IPS DF 4.7 (cell line): ENCODE results near the gene MAZ.
"Not testable (repeated sequence)": the region's sequence is repeated elsewhere in the genome, so short reads cannot be mapped to it uniquely, and the experiment has no call there.

ENCODE experiments used
- DNase-seq: peaks from one replicate; pipeline ENCODE4 v3.0.0-alpha.2; 2013; ENCODE audit warnings: low spot score; ENCODE audit errors: extremely low read depth

MAZ gene

DNA sequence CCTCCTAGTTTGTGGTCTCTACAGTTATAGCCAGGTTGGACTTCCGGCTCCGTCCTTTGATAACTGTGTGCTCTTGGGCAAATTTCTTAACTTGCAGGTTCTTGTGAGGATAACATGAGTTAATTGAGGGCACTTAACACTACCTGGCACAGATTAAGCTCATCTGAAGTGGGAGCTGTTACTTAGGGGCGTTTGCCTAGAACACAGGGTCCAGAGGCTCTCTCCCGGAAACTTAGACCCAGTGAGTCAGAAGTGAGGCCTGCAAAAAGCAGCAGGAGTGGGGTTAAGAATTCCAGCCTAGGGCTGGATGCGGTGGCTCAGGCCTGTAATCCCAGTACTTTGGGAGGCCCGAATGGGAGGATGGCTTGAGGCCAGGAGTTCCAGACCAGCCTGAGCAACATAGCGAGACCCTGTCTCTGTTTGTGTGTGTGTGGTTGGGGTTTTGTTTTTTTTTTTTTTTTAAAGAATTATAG is 15.3 kb downstream of the MAZ start:
- no peak for DNase-seq

DNA sequence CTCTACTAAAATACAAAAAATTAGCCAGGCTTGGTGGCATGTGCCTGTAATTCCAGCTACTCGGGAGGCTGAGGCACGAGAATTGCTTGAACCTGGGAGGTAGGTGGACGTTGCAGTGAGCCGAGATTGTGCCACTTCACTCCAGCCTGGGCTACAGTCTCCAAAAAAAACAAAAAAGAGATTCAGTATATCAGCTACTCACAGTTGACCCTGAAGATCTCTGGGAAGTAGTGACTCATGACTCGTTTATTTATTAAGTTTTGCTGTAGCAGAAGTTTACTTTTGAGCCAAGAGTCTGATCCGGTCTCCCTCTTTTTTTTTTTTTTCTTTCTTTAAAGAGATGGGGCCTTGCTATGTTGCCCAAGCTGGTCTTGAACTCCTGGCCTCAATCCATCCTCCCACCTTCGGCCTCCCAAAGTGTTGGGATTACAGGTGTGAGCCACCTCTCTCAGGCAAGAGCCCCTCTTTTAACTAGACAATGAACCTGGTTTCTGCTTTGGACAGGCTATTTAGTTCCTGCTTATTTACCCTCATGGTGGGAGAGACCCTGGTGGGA is 18.3 kb downstream of the MAZ start:
- DNase-seq = no peak

DNA sequence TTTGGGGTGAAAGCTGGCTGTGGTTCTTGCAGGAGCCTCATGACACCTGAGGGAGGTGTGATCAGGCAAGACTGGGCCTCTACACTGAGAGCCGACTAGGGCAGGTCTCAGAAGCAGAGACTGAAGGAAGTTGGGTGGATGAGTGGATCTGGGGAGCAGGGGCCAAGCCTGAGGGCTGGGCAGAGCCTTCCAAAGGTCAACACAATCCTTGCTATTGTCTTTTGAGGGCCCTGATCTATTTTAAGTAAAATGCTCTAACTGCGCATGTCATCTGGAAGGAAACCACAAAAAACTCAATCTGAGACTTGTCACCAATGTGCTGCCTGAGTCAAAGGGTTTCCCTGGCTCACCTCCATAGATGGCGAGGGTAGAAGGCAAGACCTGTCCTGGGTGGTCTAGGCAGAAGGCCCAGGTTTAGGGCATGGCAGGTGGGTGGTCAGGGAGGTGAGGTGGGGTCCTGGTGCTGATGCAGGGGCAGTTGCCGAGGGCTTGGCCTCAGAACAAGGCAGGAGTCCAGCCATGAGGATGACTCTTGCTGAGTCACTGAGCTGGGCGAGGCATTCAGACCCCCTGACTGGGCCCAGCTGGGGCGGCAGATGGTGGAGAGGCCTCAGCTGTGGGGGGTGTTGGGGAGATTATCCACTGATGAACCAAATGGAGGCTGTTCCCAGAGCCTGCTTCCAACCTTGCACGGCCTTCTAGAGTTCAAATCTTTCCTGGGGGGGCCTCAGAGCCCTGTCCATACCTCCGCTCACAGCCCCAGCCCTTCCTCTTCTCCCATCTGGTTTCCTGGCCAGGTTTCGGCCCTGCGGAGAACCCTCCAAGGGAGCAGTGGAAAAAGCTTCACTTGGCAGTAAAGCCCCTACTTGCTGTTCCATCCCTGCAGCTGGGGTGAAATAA is 19.1 kb downstream of the MAZ start:
- no peak for DNase-seq

DNA sequence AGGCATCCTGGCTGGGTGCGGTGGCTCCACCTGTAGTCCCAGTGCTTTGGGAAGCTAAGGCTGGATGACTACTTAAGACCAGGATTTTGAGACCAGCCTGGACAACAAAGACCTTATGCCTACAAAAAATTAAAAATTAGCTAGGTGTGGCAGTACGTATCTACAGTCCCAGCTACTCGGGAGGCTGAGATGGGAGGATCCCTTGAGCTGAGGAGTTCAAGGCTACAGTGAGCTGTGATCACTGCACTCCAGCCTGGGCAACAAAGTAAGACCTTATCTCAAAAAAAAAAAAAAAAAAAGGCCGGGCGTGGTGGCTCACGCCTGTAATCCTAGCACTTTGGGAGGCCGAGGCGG is 20.0 kb downstream of the MAZ start:
- DNase-seq = no peak

DNA sequence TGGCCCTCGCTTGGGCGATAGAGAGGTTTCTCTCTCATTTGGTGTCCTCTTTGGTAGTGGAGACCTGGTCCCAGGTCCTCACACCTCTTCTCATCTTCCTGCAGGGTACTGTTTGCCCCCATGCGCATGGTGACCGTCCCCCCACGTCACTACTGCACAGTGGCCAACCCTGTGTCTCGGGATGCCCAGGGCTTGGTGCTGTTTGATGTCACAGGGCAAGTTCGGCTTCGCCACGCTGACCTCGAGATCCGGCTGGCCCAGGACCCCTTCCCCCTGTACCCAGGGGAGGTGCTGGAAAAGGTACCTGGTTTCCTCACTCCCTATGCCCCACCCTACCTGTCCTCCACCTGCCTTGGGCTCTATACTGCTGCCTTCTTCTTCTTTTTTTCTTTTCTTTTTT is 24.4 kb downstream of the MAZ start:
- no peak for DNase-seq

DNA sequence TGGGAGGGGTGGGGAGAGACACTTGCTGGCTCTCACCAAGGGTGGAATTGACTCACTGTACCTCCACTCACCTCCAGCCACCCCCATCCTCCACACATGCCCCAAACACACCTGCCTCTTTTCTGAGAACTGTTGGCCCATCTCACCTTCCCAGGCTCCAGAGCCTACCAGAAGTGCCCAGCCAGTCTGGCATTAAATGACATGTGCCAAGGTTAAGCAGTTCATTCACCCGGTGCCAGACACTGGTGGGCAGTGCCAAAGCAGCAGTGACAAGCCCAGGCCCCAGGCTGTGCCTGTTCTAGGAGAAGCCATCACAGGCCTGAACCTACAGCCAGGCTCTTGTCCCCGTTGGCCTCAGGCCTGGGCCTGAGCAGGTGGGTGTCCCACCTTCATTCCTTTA is 25.2 kb downstream of the MAZ start:
- DNase-seq = no peak

DNA sequence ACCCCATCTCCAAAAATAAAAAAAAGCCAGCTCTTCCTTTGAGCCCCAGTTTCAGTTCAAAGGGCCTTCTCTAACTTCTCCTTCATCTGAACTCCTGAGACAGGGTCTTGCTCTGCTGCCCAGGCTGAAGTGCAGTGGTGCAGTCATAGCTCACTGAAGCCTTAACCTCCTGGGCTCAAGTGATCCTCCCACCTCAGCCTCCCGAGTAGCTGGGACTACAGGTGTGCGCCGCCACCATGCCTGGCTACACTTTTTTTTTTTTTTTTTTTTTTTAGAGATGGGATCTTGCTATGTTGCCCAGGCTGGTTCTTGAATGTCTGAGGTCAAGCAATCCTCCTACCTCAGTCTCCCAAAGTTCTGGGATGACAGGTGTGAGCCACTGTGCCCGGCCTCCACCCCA is 26.9 kb downstream of the MAZ start:
- not testable (repeated sequence) for DNase-seq

DNA sequence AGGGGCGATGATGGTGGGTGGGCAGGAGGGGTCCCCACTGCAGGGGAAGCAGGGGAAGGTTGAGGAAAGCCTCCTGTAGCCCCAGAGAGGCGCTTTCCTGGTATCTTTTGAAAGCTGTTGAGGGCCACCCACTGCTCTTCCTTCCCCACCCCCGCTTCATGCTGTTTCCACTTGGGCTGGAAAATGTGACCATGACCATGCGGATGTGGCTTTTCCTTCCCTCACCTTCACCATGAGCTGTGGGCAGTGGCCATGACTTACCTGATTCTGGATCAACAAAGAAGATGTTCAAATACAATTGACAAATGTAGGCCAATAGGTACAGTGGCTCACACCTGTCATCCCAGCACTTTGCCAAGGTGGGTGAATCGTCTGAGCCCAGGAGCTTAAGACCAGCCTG is 27.8 kb downstream of the MAZ start:
- DNase-seq = no peak

DNA sequence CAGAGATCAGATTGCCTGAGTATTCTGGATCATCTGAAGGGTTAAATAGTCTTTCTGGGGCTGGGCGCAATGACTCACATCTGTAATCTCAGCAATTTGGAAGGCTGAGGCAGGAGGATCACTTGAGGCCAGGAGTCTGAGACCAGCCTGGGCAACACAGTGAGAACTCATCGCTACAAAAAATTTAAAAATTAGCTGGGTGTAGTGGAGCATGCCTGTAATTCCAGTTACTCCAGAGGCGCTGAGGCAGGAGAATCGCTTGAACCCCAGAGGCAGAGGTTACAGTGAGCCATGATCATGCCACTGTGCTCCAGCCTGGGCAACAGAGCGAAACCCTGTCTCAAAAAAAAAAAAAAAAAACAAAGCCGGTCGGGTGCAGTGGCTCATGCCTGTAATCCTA is 29.6 kb downstream of the MAZ start:
- no peak for DNase-seq

DNA sequence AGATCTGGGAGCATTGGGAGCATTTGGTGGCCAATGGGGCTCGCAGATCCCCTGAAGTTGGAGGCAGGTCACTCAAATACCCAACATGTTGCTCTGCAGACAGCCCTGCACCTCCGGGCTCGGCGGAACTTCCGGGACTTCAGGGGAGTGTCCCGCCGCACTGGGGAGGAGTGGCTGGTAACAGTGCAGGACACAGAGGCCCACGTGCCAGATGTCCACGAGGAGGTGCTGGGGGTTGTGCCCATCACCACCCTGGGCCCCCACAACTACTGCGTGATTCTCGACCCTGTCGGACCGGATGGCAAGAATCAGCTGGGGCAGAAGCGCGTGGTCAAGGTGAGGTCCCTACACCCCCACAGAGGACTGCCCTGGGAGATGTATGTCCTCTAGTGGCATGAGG is 30.3 kb downstream of the MAZ start:
- DNase-seq = no peak

DNA sequence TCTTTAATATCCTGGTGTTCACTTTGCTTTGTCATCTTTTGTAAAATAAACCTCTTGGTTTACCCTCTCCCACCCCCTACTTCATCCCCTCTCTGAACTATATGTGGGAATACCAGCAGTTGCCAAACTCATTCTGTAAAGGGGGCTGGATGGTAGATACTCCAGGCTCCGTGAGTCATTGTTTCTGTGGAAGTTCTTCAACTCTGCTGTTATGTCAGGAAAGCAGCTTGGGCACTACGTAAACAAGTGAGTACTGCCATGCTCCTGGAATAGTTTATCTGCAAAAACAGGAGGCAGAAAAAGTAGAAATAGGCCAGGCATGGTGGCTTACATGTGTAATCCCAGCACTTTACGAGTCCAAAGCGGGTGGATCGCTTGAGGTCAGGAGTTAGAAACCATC is 31.5 kb downstream of the MAZ start:
- DNase-seq = no peak

DNA sequence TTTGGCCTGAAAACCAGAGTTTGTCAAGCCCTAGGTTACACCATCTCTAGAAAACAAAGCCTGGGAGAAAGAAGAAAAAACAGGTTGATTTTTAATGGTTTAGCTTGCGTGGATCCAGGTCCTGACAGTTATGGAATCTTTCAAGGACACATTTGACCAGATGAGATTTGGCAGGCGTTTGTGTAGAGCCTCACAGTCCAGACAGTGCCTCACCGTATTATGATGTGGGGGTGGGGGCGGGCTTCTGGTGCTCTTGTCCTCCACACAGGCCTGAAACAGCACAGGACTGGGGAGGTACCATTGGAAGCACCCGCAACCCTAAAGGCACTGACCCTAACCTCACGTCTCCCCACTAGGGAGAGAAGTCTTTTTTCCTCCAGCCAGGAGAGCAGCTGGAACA is 33.5 kb downstream of the MAZ start:
- DNase-seq = no peak

DNA sequence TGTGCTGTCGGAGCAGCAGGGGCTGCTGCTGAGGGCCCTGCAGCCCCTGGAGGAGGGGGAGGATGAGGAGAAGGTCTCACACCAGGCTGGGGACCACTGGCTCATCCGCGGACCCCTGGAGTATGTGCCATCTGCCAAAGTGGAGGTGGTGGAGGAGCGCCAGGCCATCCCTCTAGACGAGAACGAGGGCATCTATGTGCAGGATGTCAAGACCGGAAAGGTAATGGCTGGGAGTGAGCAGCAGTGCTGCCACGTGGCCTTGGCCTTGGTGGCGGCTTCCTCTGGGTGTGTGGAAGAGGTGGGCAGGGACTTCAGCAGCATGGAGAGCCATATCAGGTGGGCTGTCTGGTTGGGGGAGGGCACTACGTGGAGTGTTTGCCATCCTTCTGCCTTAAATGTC is 33.9 kb downstream of the MAZ start:
- DNase-seq = no peak

DNA sequence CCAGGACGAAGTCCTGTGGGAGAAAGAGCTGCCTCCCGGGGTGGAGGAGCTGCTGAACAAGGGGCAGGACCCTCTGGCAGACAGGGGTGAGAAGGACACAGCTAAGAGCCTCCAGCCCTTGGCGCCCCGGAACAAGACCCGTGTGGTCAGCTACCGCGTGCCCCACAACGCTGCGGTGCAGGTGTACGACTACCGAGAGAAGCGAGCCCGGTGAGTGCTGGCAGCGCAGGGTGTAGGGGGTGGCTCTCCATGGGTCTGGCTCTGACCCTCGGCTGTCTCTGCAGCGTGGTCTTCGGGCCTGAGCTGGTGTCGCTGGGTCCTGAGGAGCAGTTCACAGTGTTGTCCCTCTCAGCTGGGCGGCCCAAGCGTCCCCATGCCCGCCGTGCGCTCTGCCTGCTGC is 35.3 kb downstream of the MAZ start:
- no peak for DNase-seq

DNA sequence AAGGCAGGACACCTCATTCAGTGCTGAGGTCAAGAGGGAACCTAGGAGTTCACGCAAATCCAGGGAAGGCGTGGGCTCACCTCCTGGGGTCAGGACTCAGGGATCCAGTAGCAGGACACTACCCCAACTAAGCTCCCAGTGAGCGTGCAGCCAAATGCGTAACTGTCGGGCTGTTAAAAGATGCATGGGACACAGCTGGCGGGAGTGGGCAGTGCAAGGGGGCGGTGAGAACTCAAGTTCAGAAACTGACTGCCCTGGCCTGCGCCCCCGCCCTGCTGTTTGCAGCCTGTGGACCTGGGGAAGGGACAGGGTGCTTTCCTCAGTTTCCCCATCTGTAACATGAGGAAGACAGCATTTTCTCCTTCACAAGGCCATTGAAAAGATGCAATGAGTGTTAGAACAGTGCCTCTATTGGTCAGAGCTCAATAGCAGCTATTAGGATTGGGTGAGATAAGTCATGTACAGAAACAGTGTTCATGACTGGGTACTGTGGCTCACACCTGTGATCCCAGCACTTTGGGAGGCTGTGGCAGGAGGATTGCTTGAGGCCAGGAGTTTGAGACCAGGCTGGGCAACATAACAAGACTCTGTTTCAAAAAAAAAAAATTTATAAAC is 36.5 kb downstream of the MAZ start:
- no peak for DNase-seq

DNA sequence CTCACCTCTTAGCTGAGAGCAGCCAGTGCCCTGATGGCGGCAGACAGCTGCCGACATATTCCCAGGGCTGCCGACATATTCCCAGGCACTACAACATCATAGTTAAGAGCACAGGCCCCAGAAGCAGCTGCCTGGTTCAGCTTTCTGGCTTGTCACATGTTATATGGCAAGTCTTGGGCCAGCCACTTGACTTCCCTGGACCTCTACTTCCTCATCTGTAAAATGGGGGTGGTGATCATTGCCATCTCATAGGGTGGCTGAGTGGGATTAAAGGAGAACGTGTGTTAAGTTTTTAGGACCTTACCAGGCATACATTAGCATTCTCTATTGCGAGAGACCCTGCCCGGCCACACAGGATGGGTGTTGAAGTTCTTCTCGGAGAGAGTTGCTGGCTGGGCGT is 37.6 kb downstream of the MAZ start:
- no peak for DNase-seq

DNA sequence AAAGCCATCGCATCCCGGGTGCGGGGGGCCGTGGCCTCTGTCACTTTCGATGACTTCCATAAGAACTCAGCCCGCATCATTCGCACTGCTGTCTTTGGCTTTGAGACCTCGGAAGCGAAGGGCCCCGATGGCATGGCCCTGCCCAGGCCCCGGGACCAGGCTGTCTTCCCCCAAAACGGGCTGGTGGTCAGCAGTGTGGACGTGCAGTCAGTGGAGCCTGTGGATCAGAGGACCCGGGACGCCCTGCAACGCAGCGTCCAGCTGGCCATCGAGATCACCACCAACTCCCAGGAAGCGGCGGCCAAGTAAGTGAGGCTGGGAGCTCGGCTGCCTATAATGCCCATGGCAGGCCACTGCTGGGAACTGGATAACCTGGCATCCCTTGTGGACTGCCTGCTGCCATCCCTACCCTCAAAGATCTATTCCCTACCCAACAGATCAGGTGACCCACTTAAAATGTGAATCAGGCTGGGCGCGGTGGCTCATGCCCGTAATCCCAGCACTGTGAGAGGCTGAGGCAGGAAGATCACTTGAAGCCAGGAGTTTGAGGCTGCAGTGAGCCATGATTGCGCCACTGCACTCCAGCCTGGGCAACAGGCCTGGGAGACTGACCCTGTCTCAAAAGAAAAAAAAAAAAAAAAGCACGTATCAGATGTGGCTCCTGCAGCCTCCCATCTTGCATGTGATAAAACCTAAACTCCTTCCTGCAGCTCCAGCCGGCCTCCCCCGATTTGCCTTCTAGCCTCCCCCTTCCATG is 38.4 kb downstream of the MAZ start:
- no peak for DNase-seq

DNA sequence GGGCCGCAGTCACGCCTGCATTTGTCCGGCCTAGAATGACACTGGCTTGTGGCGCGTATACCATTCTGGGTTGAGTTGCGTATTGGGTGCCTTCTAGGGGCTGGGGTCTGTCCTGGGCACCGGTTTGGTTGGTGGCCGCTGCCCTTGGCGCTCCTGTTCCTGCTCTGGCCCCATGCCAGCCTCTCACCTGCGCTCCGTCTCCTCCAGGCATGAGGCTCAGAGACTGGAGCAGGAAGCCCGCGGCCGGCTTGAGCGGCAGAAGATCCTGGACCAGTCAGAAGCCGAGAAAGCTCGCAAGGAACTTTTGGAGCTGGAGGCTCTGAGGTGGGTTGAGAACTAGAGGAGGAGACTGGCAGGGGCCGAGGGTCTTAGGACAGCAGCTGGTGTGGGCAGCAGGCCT is 39.3 kb downstream of the MAZ start:
- DNase-seq = no peak

DNA sequence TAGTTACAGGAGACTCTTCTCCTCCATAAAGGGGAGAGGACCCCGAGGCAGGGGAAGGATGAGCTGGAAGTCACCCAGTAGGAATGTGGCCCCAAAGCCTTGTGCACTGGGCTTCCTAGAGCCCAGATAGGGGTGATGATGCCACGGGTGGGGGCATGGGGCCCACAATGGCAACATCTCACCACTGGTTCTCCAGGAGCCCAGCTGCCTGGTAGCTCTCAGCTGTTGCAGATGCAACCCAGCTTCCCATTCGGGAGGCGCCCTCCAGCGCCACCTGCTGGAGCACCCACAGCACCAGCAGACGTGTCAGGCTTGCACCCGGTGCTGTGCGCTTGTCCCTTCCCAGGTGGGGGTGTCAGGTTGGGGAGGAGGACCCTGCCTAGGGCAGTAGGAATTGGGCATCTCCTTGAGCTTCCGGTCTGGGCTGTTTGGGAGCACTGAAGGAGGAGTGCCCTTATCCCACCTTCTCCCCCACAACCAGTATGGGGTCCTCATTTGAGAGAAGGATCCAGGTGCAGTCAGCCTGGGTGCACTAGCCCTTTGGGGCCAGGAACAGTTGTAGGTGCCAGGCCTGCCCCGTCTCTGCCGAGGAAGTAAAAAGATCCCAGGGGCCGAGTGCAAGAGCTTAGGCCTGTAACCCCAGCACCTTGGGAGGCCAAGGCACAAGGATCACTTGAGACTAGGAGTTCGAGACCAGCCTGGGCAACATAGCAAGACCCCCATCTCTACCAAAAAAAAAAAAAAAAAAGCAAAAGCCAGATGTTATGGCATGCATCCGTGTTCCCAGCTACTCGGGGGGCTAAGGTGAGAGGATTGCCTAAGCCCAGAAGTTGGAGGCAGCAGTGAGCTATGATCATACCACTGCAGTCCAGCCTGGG is 42.3 kb downstream of the MAZ start:
- DNase-seq = peak; percentile 33

DNA sequence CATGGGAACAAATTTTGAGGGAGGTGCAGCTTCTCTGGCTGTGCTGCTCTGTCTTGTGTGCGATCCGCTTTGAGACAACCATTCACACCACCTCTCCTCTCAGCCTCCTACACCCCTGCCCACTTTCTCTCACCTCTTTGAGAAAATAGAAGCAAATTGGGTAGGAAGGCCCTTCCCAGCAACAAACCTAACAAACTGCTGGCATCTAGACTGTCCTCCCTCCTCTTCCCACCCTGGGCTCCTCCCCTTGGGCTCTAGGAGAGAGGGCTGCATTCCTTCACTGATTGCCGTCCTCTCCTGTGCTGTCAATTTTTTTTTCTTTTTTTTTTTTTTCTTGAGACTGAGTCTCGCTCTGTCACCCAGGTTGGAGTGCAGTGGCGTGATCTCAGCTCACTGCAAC is 43.2 kb downstream of the MAZ start:
- no peak for DNase-seq

DNA sequence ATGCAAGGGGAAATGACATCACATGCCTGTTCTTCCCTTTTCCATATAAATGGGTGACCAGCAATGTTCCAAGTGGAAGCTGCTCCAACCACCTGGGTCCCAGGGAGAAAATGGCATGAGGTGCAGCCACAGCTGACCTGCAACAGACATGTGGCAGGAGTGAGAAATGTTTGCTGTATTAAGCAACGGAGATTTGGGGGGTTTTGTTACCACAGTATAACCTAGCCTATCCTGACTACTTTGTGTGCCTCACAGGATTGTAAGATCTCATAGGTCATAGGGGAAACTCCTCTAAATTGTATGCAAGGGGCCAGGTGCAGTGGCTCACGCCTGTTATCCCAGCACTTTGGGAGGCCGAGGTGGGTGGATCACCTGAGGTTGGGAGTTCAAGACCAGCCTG is 44.7 kb downstream of the MAZ start:
- no peak for DNase-seq
